HK-2 (cell line): ENCODE data around the gene FBN3.
"Not testable (repeated sequence)": the region's sequence is repeated elsewhere in the genome, so short reads cannot be mapped to it uniquely, and the experiment has no call there.

Experiments
- DNase-seq: peaks from one replicate; pipeline ENCODE4 v3.0.0-alpha.2; 2018; ENCODE audit not compliant: unreplicated experiment

The FBN3 gene

GRCh38 chr19:8149261-8150094 lies at the start of gene FBN3:
TSS of gene FBN3 (minus strand) at chr19:8149592. CDS start at chr19:8147480, 2,112 bp downstream.
- DNase-seq: no peak

GRCh38 chr19:8196271-8196927 lies 47.0 kb upstream of the FBN3 start:
- DNase-seq: no peak

GRCh38 chr19:8194528-8195267 lies 45.3 kb upstream of the FBN3 start:
- DNase-seq: no peak

- no peak for DNase-seq
These were observed 42.9 kb upstream of the FBN3 start for GRCh38 chr19:8192221-8192820.

- DNase-seq: no peak
These were observed 36.1 kb upstream of the FBN3 start for GRCh38 chr19:8185343-8186068.

GRCh38 chr19:8184274-8184673 lies 34.9 kb upstream of the FBN3 start:
- DNase-seq: no peak

- no peak for DNase-seq
These were observed 30.6 kb upstream of the FBN3 start for GRCh38 chr19:8180018-8180417.

GRCh38 chr19:8174706-8175105 lies 25.3 kb upstream of the FBN3 start:
- DNase-seq: peak; percentile 68

- no peak for DNase-seq
These were observed 19.1 kb upstream of the FBN3 start for GRCh38 chr19:8168537-8168936.

- no peak for DNase-seq
These were observed 18.6 kb upstream of the FBN3 start for GRCh38 chr19:8167985-8168384.

- DNase-seq: no peak
These were observed 14.4 kb upstream of the FBN3 start for GRCh38 chr19:8163759-8164158.

- no peak for DNase-seq
These were observed 11.8 kb upstream of the FBN3 start for GRCh38 chr19:8161135-8161646.

- not testable (repeated sequence) for DNase-seq
These were observed 9.9 kb upstream of the FBN3 start for GRCh38 chr19:8159322-8159721.

GRCh38 chr19:8158411-8159074 lies 9.2 kb upstream of the FBN3 start:
- peak; percentile 33 for DNase-seq

GRCh38 chr19:8155318-8155717 lies 5.9 kb upstream of the FBN3 start:
- no peak for DNase-seq

- not testable (repeated sequence) for DNase-seq
These were observed 4.6 kb upstream of the FBN3 start for GRCh38 chr19:8154014-8154413.

- no peak for DNase-seq
These were observed 2.3 kb upstream of the FBN3 start for GRCh38 chr19:8151767-8152035.

- DNase-seq: no peak
These were observed 1.8 kb upstream of the FBN3 start for GRCh38 chr19:8150998-8151766.

GRCh38 chr19:8150178-8150865 lies 930 bp upstream of the FBN3 start:
- DNase-seq: no peak
